ENCODE results near the gene ENPP6.
"Not testable (repeated sequence)": the region's sequence is repeated elsewhere in the genome, so short reads cannot be mapped to it uniquely, and the experiment has no call there.

ENPP6 gene

DNA sequence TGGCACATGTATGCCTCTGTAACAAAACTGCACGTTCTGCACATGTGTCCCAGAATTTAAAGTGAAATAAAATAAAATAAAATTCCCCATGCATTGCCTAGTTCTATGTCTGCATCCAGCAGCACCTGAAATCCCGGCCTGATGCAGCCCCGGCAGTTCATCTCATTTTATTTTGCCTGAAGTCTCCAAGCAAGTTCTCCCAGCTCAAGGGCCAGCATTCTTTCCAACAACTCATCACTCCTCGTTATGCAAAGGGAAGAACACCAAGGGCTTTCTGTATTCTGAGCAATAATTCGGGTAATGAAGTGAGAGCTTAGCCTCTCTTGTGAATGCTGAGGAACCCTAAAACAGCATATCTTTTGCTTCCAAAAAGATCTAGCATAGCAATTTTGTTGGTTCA is 2.7 kb downstream of the ENPP6 start:
- Histone ChIP-seq H3K4me3 (ENCODE audit: low read depth in 1 of 5, low read length in 5 of 5) (no peak overlapping the region), H3K27ac (ENCODE audit: low read depth, low read length) (no peak overlapping the region)

DNA sequence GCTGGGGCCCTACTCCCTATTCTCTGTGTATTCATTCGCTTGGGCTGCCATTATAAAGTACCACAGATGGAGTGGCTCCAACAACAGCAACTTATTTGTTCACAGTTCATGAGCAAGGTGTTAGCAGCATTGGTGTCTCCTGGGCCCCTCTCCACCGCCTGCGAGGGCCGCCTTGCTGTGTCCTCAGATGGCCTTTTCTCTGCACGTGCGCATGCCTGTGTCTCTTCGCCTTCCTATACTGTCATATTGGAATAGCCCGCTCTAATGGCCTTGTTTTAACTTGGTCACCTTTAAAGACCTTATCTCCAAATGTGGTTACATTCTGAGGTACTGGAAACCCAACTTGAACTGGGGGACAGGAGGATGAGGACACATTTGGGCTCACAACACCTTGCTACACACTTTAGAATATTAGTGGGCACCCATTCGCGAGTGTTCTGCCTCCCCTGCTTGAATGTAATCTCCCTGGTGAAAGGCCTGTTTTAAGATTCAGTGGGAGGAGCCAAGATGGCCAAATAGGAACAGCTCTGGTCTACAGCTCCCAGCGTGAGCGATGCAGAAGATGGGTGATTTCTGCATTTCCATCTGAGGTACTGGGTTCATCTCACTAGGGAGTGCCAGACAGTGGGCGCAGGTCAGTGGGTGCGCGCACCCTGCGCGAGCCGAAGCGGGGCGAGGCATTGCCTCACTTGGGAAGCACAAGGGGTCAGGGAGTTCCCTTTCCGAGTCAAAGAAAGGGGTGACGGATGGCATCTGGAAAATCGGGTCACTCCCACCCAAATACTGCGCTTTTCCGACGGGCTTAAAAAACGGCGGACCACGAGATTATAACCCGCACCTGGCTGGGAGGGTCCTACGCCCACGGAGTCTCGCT is 9.7 kb downstream of the ENPP6 start:
- not testable (repeated sequence) for H3K9ac ChIP-seq (ENCODE audit: low read length in 5 of 5); H3K27me3 ChIP-seq (ENCODE audit: control insufficient read depth in 5 of 5, insufficient read depth in 4 of 5, low read length in 5 of 5); H3K36me3 ChIP-seq (ENCODE audit: control insufficient read depth in 5 of 5, insufficient read depth in 5 of 5, low read length in 5 of 5); H3K4me1 ChIP-seq (ENCODE audit: control insufficient read depth in 5 of 5, insufficient read depth in 5 of 5, low read length in 5 of 5); H3K27ac ChIP-seq (ENCODE audit: low read depth, low read length); H3K9me3 ChIP-seq (ENCODE audit: control insufficient read depth in 5 of 5, low read length in 5 of 5); H3K4me3 ChIP-seq (ENCODE audit: low read depth in 1 of 5, low read length in 5 of 5)

More for the DNA sequence above, 2.7 kb downstream of the ENPP6 start:
- Histone ChIP-seq H3K4me1 (ENCODE audit: control insufficient read depth in 5 of 5, insufficient read depth in 5 of 5, low read length in 5 of 5) (no peaks in the 10 kb centered on the region), H3K27me3 (ENCODE audit: control insufficient read depth in 5 of 5, insufficient read depth in 4 of 5, low read length in 5 of 5) (peaks cover 0 to 5% (median 2%) of the 10 kb centered on the region in 5 donors), H3K36me3 (ENCODE audit: control insufficient read depth in 5 of 5, insufficient read depth in 5 of 5, low read length in 5 of 5) (no peaks in the 10 kb centered on the region), H3K9ac (ENCODE audit: low read length in 5 of 5) (no peak overlapping the region), H3K9me3 (ENCODE audit: control insufficient read depth in 5 of 5, low read length in 5 of 5) (peaks cover 0 to 3% (median 0%) of the 10 kb centered on the region in 5 donors)

DNA sequence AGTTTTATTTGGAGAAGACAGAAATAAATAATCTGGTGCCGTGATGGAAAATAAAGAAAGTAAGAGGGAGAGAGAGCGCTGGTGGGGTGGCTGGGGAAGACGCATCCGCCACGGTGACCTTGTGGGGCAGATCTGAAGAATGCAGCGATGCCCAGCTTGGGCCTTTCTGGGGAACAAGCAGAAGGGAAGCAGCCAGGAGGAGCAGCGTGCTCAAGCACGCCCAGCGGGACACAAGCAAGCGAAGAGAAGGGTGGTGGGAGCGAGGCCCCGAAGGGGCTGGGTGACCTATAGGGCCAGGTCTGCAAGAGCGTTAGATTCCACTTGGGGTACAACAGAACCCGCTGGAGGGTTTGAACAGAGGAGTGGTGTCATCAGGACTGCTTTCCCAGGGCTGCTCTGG is 12.4 kb downstream of the ENPP6 start:
- no peak overlapping the region for H3K4me3 ChIP-seq (ENCODE audit: low read depth in 1 of 5, low read length in 5 of 5)
- H3K4me1 ChIP-seq (ENCODE audit: control insufficient read depth in 5 of 5, insufficient read depth in 5 of 5, low read length in 5 of 5), result no peaks in the 10 kb centered on the region
- H3K27ac ChIP-seq (ENCODE audit: low read depth, low read length), result no peak overlapping the region
- peaks cover 0 to 2% (median 0%) of the 10 kb centered on the region in 5 donors for H3K27me3 ChIP-seq (ENCODE audit: control insufficient read depth in 5 of 5, insufficient read depth in 4 of 5, low read length in 5 of 5)
- H3K9me3 ChIP-seq (ENCODE audit: control insufficient read depth in 5 of 5, low read length in 5 of 5), result no peaks in the 10 kb centered on the region
- no peak overlapping the region for H3K9ac ChIP-seq (ENCODE audit: low read length in 5 of 5)
- no peaks in the 10 kb centered on the region for H3K36me3 ChIP-seq (ENCODE audit: control insufficient read depth in 5 of 5, insufficient read depth in 5 of 5, low read length in 5 of 5)

- Histone ChIP-seq H3K27ac (ENCODE audit: low read depth, low read length) (no peak overlapping the region), H3K9ac (ENCODE audit: low read length in 5 of 5) (no peak overlapping the region), H3K36me3 (ENCODE audit: control insufficient read depth in 5 of 5, insufficient read depth in 5 of 5, low read length in 5 of 5) (no peaks in the 10 kb centered on the region), H3K4me3 (ENCODE audit: low read depth in 1 of 5, low read length in 5 of 5) (no peak overlapping the region), H3K4me1 (ENCODE audit: control insufficient read depth in 5 of 5, insufficient read depth in 5 of 5, low read length in 5 of 5) (no peaks in the 10 kb centered on the region), H3K27me3 (ENCODE audit: control insufficient read depth in 5 of 5, insufficient read depth in 4 of 5, low read length in 5 of 5) (peaks cover 0 to 2% (median 0%) of the 10 kb centered on the region in 5 donors), H3K9me3 (ENCODE audit: control insufficient read depth in 5 of 5, low read length in 5 of 5) (no peaks in the 10 kb centered on the region)
These were observed 14.4 kb downstream of the ENPP6 start for GRCh38 chr4:184203300-184203699.

DNA sequence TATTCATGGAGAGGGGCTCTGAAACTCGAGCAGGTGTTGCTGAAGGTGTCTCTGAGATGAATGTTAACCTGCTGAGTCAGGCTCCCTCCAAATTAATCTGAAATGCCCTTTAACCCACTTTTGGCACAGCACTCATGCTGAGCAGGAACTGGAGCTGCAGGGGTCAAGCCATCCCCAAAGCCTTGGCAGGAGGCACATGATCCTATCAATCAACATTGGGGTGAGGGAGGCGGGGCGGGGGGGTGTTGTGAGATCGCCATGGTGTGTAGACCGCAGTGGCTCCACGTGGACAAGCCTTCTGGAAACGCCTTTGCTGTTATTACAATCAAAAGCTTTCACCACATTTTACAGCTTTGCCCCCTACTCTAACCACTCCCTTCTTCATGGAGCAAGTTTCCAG is 16.5 kb downstream of the ENPP6 start:
- no peaks in the 10 kb centered on the region for H3K4me1 ChIP-seq (ENCODE audit: control insufficient read depth in 5 of 5, insufficient read depth in 5 of 5, low read length in 5 of 5)
- H3K9me3 ChIP-seq (ENCODE audit: control insufficient read depth in 5 of 5, low read length in 5 of 5), result no peaks in the 10 kb centered on the region
- no peaks in the 10 kb centered on the region for H3K36me3 ChIP-seq (ENCODE audit: control insufficient read depth in 5 of 5, insufficient read depth in 5 of 5, low read length in 5 of 5)
- no peak overlapping the region for H3K9ac ChIP-seq (ENCODE audit: low read length in 5 of 5)
- H3K27me3 ChIP-seq (ENCODE audit: control insufficient read depth in 5 of 5, insufficient read depth in 4 of 5, low read length in 5 of 5), result peaks cover 0 to 2% (median 0%) of the 10 kb centered on the region in 5 donors
- no peak overlapping the region for H3K4me3 ChIP-seq (ENCODE audit: low read depth in 1 of 5, low read length in 5 of 5)
- H3K27ac ChIP-seq (ENCODE audit: low read depth, low read length), result no peak overlapping the region

GRCh38 chr4:184200296-184200695 is 17.4 kb downstream of the ENPP6 start:
- no peak overlapping the region for H3K27ac ChIP-seq (ENCODE audit: low read depth, low read length)
- no peaks in the 10 kb centered on the region for H3K4me1 ChIP-seq (ENCODE audit: control insufficient read depth in 5 of 5, insufficient read depth in 5 of 5, low read length in 5 of 5)
- no peak overlapping the region for H3K9ac ChIP-seq (ENCODE audit: low read length in 5 of 5)
- H3K27me3 ChIP-seq (ENCODE audit: control insufficient read depth in 5 of 5, insufficient read depth in 4 of 5, low read length in 5 of 5), result peaks cover 0 to 2% (median 0%) of the 10 kb centered on the region in 5 donors
- no peaks in the 10 kb centered on the region for H3K36me3 ChIP-seq (ENCODE audit: control insufficient read depth in 5 of 5, insufficient read depth in 5 of 5, low read length in 5 of 5)
- no peaks in the 10 kb centered on the region for H3K9me3 ChIP-seq (ENCODE audit: control insufficient read depth in 5 of 5, low read length in 5 of 5)
- H3K4me3 ChIP-seq (ENCODE audit: low read depth in 1 of 5, low read length in 5 of 5), result no peak overlapping the region

DNA sequence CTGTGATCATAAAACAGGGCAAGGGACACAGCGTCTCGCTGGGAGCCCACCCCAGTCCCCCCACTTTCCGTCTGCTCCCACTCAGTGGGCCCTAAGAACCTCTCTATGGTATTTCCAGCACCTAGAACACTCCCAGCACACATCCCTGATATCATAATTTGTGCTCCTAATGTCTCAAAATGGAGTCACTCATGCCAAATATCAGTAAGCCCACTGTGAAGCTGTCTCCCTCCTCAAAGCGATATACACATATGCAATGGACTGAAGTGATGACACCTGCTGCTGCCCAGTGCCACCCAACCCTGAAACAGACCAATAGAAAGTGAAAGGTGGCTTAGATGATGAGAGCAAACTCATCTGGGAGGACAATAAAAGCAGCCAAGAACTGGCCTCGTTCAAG is 17.9 kb downstream of the ENPP6 start:
- H3K4me1 ChIP-seq (ENCODE audit: control insufficient read depth in 5 of 5, insufficient read depth in 5 of 5, low read length in 5 of 5), result no peaks in the 10 kb centered on the region
- no peaks in the 10 kb centered on the region for H3K36me3 ChIP-seq (ENCODE audit: control insufficient read depth in 5 of 5, insufficient read depth in 5 of 5, low read length in 5 of 5)
- no peak overlapping the region for H3K4me3 ChIP-seq (ENCODE audit: low read depth in 1 of 5, low read length in 5 of 5)
- H3K27me3 ChIP-seq (ENCODE audit: control insufficient read depth in 5 of 5, insufficient read depth in 4 of 5, low read length in 5 of 5), result peaks cover 0 to 2% (median 0%) of the 10 kb centered on the region in 5 donors
- H3K9ac ChIP-seq (ENCODE audit: low read length in 5 of 5), result no peak overlapping the region
- H3K27ac ChIP-seq (ENCODE audit: low read depth, low read length), result no peak overlapping the region
- no peaks in the 10 kb centered on the region for H3K9me3 ChIP-seq (ENCODE audit: control insufficient read depth in 5 of 5, low read length in 5 of 5)

- Histone ChIP-seq H3K4me3 (ENCODE audit: low read depth in 1 of 5, low read length in 5 of 5) (no peak overlapping the region), H3K27me3 (ENCODE audit: control insufficient read depth in 5 of 5, insufficient read depth in 4 of 5, low read length in 5 of 5) (no peaks in the 10 kb centered on the region), H3K9me3 (ENCODE audit: control insufficient read depth in 5 of 5, low read length in 5 of 5) (no peaks in the 10 kb centered on the region), H3K4me1 (ENCODE audit: control insufficient read depth in 5 of 5, insufficient read depth in 5 of 5, low read length in 5 of 5) (no peaks in the 10 kb centered on the region), H3K36me3 (ENCODE audit: control insufficient read depth in 5 of 5, insufficient read depth in 5 of 5, low read length in 5 of 5) (no peaks in the 10 kb centered on the region), H3K9ac (ENCODE audit: low read length in 5 of 5) (no peak overlapping the region), H3K27ac (ENCODE audit: low read depth, low read length) (no peak overlapping the region)
These were observed 19.5 kb downstream of the ENPP6 start for GRCh38 chr4:184198190-184198589.

GRCh38 chr4:184197536-184198082 is 20.1 kb downstream of the ENPP6 start:
- H3K4me3 ChIP-seq (ENCODE audit: low read depth in 1 of 5, low read length in 5 of 5), result no peak overlapping the region
- H3K27me3 ChIP-seq (ENCODE audit: control insufficient read depth in 5 of 5, insufficient read depth in 4 of 5, low read length in 5 of 5), result no peaks in the 10 kb centered on the region
- H3K36me3 ChIP-seq (ENCODE audit: control insufficient read depth in 5 of 5, insufficient read depth in 5 of 5, low read length in 5 of 5), result no peaks in the 10 kb centered on the region
- no peaks in the 10 kb centered on the region for H3K9me3 ChIP-seq (ENCODE audit: control insufficient read depth in 5 of 5, low read length in 5 of 5)
- no peak overlapping the region for H3K27ac ChIP-seq (ENCODE audit: low read depth, low read length)
- no peak overlapping the region for H3K9ac ChIP-seq (ENCODE audit: low read length in 5 of 5)
- H3K4me1 ChIP-seq (ENCODE audit: control insufficient read depth in 5 of 5, insufficient read depth in 5 of 5, low read length in 5 of 5), result no peaks in the 10 kb centered on the region

- no peak overlapping the region for H3K4me3 ChIP-seq (ENCODE audit: low read depth in 1 of 5, low read length in 5 of 5)
- no peaks in the 10 kb centered on the region for H3K36me3 ChIP-seq (ENCODE audit: control insufficient read depth in 5 of 5, insufficient read depth in 5 of 5, low read length in 5 of 5)
- no peaks in the 10 kb centered on the region for H3K9me3 ChIP-seq (ENCODE audit: control insufficient read depth in 5 of 5, low read length in 5 of 5)
- H3K27ac ChIP-seq (ENCODE audit: low read depth, low read length), result no peak overlapping the region
- H3K27me3 ChIP-seq (ENCODE audit: control insufficient read depth in 5 of 5, insufficient read depth in 4 of 5, low read length in 5 of 5), result no peaks in the 10 kb centered on the region
- no peaks in the 10 kb centered on the region for H3K4me1 ChIP-seq (ENCODE audit: control insufficient read depth in 5 of 5, insufficient read depth in 5 of 5, low read length in 5 of 5)
- H3K9ac ChIP-seq (ENCODE audit: low read length in 5 of 5), result no peak overlapping the region
These were observed 20.8 kb downstream of the ENPP6 start for GRCh38 chr4:184196730-184197385.

All from subcutaneous abdominal adipose tissue (tissue), 5 donors.